Germinal center (tissue), 1 donor: ENCODE results near the gene USP17L29.
"Not testable (repeated sequence)": the region's sequence is repeated elsewhere in the genome, so short reads cannot be mapped to it uniquely, and the experiment has no call there.

Source experiments
- DNase-seq: peaks from one replicate; pipeline ENCODE4 v3.0.0; 2012; ENCODE audit warnings: mixed read lengths, low spot score

USP17L29 gene, protein sequence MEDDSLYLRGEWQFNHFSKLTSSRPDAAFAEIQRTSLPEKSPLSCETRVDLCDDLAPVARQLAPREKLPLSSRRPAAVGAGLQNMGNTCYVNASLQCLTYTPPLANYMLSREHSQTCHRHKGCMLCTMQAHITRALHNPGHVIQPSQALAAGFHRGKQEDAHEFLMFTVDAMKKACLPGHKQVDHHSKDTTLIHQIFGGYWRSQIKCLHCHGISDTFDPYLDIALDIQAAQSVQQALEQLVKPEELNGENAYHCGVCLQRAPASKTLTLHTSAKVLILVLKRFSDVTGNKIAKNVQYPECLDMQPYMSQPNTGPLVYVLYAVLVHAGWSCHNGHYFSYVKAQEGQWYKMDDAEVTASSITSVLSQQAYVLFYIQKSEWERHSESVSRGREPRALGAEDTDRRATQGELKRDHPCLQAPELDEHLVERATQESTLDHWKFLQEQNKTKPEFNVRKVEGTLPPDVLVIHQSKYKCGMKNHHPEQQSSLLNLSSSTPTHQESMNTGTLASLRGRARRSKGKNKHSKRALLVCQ

DNA sequence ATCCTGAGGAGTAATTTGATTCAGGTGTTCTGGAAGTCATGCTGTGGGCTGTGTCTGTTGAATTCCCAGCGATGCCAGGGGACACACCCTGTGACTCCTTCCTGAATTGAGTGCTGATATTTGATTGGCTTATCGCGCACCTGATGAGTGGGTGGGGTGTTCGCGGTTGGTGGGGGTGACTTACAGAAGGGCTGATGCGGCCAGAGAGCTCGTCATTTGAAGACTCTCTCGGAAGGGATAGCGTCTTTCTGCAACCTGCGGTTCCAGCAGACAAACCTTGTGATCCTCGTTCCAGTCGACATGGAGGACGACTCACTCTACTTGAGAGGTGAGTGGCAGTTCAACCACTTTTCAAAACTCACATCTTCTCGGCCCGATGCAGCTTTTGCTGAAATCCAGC lies at the start of gene USP17L29:
USP17L29 (plus strand) TSS at position 301 of the 400 bp plus-strand sequence; CDS start at position 301, 0 bp downstream.
- not testable (repeated sequence) for DNase-seq

DNA sequence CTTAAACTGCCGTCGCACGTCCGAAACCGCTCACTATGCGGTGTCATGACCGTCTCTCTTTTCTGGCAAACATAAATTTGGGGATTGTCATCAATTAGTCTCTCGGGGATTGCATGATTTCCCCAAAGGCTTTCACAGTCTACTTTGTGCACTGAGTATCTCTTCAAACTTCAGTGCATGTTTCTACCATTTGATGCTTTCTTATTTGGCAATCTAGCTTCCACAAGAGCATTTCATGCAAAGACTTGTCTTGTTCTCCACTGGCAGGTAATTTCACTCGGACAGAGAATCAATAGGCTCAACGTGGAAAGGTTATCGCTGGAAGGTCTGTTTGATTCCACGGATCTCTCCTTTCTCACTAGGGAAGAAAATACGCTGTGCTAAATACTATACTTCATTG lies 29.2 kb upstream of the USP17L29 start:
- DNase-seq, result not testable (repeated sequence)

DNA sequence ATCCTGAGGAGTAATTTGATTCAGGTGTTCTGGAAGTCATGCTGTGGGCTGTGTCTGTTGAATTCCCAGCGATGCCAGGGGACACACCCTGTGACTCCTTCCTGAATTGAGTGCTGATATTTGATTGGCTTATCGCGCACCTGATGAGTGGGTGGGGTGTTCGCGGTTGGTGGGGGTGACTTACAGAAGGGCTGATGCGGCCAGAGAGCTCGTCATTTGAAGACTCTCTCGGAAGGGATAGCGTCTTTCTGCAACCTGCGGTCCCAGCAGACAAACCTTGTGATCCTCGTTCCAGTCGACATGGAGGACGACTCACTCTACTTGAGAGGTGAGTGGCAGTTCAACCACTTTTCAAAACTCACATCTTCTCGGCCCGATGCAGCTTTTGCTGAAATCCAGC lies 28.6 kb upstream of the USP17L29 start, which contains the start of gene USP17L24:
USP17L24 (plus strand) TSS at position 301 of the 400 bp plus-strand sequence; CDS start at position 301, 0 bp downstream.
- not testable (repeated sequence) for DNase-seq

DNA sequence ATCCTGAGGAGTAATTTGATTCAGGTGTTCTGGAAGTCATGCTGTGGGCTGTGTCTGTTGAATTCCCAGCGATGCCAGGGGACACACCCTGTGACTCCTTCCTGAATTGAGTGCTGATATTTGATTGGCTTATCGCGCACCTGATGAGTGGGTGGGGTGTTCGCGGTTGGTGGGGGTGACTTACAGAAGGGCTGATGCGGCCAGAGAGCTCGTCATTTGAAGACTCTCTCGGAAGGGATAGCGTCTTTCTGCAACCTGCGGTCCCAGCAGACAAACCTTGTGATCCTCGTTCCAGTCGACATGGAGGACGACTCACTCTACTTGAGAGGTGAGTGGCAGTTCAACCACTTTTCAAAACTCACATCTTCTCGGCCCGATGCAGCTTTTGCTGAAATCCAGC lies 23.8 kb upstream of the USP17L29 start, which contains the start of gene USP17L25:
USP17L25 (plus strand) TSS at position 301 of the 400 bp plus-strand sequence; CDS start at position 301, 0 bp downstream.
- DNase-seq, result not testable (repeated sequence)

DNA sequence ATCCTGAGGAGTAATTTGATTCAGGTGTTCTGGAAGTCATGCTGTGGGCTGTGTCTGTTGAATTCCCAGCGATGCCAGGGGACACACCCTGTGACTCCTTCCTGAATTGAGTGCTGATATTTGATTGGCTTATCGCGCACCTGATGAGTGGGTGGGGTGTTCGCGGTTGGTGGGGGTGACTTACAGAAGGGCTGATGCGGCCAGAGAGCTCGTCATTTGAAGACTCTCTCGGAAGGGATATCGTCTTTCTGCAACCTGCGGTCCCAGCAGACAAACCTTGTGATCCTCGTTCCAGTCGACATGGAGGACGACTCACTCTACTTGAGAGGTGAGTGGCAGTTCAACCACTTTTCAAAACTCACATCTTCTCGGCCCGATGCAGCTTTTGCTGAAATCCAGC lies 19.1 kb upstream of the USP17L29 start, which contains the start of gene USP17L26:
USP17L26 (plus strand) TSS at position 301 of the 400 bp plus-strand sequence; CDS start at position 301, 0 bp downstream.
- not testable (repeated sequence) for DNase-seq

DNA sequence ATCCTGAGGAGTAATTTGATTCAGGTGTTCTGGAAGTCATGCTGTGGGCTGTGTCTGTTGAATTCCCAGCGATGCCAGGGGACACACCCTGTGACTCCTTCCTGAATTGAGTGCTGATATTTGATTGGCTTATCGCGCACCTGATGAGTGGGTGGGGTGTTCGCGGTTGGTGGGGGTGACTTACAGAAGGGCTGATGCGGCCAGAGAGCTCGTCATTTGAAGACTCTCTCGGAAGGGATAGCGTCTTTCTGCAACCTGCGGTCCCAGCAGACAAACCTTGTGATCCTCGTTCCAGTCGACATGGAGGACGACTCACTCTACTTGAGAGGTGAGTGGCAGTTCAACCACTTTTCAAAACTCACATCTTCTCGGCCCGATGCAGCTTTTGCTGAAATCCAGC lies 14.3 kb upstream of the USP17L29 start, which contains the start of gene USP17L5:
USP17L5 (plus strand) TSS at position 301 of the 400 bp plus-strand sequence; CDS start at position 301, 0 bp downstream.
- not testable (repeated sequence) for DNase-seq

DNA sequence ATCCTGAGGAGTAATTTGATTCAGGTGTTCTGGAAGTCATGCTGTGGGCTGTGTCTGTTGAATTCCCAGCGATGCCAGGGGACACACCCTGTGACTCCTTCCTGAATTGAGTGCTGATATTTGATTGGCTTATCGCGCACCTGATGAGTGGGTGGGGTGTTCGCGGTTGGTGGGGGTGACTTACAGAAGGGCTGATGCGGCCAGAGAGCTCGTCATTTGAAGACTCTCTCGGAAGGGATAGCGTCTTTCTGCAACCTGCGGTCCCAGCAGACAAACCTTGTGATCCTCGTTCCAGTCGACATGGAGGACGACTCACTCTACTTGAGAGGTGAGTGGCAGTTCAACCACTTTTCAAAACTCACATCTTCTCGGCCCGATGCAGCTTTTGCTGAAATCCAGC lies 9.6 kb upstream of the USP17L29 start, which contains the start of gene USP17L27:
USP17L27 (plus strand) TSS at position 301 of the 400 bp plus-strand sequence; CDS start at position 301, 0 bp downstream.
- DNase-seq, result not testable (repeated sequence)

DNA sequence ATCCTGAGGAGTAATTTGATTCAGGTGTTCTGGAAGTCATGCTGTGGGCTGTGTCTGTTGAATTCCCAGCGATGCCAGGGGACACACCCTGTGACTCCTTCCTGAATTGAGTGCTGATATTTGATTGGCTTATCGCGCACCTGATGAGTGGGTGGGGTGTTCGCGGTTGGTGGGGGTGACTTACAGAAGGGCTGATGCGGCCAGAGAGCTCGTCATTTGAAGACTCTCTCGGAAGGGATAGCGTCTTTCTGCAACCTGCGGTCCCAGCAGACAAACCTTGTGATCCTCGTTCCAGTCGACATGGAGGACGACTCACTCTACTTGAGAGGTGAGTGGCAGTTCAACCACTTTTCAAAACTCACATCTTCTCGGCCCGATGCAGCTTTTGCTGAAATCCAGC lies 4.8 kb upstream of the USP17L29 start, which contains the start of gene USP17L28:
USP17L28 (plus strand) TSS at position 301 of the 400 bp plus-strand sequence; CDS start at position 301, 0 bp downstream.
- not testable (repeated sequence) for DNase-seq

DNA sequence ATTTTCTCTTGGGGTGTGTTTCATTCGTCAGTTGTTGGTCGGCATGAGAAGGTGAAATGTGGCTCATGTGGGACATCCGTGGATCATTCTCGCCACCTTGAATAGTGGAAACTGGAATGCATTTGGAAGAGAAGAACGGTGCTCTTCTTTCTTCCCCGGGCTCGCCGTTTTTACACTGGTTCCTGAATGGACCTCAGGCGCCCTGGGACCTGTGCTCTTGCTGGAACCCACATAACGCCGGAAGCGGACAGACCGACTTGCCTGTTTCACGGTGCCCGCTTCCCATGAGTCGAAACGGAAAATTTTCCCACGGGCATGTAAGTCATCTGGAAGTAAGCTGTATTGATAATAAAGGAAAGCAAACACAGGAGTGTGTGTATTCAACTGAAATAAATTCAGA lies 2.6 kb upstream of the USP17L29 start:
- DNase-seq, result not testable (repeated sequence)

DNA sequence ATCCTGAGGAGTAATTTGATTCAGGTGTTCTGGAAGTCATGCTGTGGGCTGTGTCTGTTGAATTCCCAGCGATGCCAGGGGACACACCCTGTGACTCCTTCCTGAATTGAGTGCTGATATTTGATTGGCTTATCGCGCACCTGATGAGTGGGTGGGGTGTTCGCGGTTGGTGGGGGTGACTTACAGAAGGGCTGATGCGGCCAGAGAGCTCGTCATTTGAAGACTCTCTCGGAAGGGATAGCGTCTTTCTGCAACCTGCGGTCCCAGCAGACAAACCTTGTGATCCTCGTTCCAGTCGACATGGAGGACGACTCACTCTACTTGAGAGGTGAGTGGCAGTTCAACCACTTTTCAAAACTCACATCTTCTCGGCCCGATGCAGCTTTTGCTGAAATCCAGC lies 9.4 kb downstream of the USP17L29 start, which contains the start of gene USP17L30:
USP17L30 (plus strand) TSS at position 301 of the 400 bp plus-strand sequence; CDS start at position 301, 0 bp downstream.
- not testable (repeated sequence) for DNase-seq

DNA sequence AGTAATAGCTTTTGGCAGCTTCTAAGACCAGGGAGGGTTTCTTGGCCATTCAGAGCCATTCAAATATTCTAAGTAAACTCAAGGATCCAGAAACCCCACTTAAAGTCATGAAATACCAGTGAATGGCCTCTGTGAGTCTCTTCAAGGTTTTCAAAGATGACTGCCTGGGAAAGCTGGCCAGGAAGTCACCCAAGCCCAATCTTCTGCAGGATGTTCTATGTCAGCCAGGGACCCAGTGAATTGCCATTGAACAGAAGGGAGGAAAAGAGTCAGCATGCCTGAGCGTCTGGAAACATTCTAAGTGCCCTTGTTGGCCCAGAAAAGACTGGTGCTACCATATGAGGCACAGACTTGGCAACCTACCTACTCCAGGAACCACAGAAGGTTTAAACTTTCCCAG lies 26.4 kb downstream of the USP17L29 start:
- DNase-seq, result not testable (repeated sequence)

DNA sequence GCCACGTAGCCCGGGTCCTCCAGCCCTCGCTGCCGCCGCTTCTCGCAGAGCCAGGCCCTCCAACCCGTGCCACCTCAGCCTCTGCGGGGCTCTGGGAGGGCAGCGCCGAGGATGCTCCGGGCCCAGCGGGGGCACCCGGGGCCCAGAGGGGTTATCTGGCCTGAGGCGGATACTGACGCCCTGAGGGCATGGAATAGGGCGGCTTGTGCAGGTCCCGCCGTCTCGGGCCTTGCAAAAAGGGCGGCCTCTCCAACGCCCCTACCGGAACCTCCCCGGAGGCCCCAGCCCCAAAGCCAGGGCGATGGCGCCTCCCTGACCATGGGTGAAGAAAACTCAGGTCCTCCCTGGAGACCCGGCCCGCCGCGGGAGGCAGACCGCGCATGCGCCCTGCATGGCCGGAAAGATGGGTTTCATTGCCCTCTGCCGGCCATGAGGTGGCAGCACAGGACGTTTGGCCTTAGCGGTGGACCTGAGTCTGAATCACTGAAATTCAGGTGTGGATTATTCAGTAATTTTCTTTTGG lies 27.6 kb downstream of the USP17L29 start:
- DNase-seq, result peak; percentile 2

DNA sequence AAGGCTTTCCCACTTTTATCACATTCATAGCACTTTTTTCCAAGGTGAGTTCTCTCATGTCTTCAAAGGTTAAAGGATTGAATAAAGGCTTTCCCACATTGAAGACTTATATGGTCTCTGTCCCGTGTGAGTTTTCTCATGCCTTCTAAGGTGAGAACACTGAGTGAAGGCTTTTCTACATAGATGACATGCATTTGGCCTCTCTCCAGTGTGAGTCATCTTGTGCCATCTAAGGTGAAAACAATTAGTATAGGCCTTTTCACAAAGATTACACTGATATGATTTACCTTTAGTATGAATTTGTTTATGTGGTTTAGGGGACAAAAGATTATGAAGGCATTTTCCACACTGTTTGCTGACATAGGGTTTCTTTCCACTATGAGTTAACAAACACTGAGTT lies 30.7 kb downstream of the USP17L29 start:
- DNase-seq, result no peak

DNA sequence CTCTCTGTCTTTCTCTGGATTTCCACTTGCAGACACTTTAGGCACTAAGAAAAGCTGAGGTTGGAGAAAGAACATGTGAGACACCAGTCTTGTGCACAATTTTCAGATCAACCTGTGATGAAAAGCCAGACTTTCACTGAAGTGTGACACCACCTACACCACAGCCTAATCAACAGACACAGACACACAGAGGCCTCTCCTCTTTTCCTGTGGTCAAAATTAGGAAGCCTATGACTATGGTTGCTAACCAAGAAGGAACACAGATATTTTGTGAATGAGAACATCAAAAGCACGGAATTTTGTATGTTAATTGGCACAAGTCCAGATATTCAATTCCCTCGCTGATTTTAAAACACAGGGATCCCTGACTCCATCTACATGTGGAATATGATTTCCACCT lies 35.6 kb downstream of the USP17L29 start:
- DNase-seq, result not testable (repeated sequence)
